Gastrocnemius medialis (tissue), 4 donors: ENCODE measurements around the gene GNPAT.

Source experiments
- CTCF ChIP-seq, 5 experiments: fragments of 450-650 bp in 3 of 5; fragments of 200-600 bp in 2 of 5; sonication (generic) in 2 of 5; IDR thresholded peaks in 4 of 5; conservative IDR thresholded peaks in 1 of 5; 1 replicate in 4 of 5; 2 replicates in 1 of 5; pipeline ENCODE4 v1.5.1; 2016 to 2019; ENCODE audit warnings: antibody characterized with exemption in 5 of 5, mild to moderate bottlenecking in 3 of 5, moderate library complexity in 3 of 5
- POLR2A ChIP-seq, 2 donors: fragments of 450-650 bp; IDR thresholded peaks; one replicate each; pipeline ENCODE4 v1.6.1; 2017; ENCODE audit warnings: antibody characterized with exemption in 2 of 2, mild to moderate bottlenecking in 2 of 2, moderate library complexity in 2 of 2

GRCh38 chr1:231326248-231326647 is 85.2 kb downstream of the GNPAT start:
- TF ChIP-seq CTCF (IDR thresholded peaks at IDR 0.05 in 4 of 5, conservative IDR thresholded peaks at IDR 0.05 in 1 of 5) (no peak), POLR2A (IDR thresholded peaks at IDR 0.05) (no peak)
